Measurements from ENCODE around the gene BCLAF1. TPM values are rescaled to one million over a fixed set of nuclear protein-coding genes. Genes with fewer than 3 reads are reported as not detected.
A peak's percentile ranks its signal among the peaks of the same experiment; 100 is the strongest.

BCLAF1 gene
- total and polyA plus RNA-seq, 9 of the 15 experiments (the other 6 are each of a cell fraction or from before 2014, with no cell fraction given) = 65.4 to 286 (median 165) TPM

- peak; percentile 99 to 100 for TF ChIP-seq SIN3A (IDR thresholded peaks at IDR 0.05; ENCODE audit: borderline replicate concordance in 2 of 2, control insufficient read depth in 1 of 2, low read depth in 2 of 2, low read length in 2 of 2)
- TF ChIP-seq ZFPM2 (CRISPR knock-in tag; IDR thresholded peaks at IDR 0.05) = 0 out of 2 replicates have a peak, but pooled peaks have one; percentile 73
- peak; percentile 82 for TF ChIP-seq TBP (optimal IDR thresholded peaks at IDR 0.05; ENCODE audit: low read depth, low read length)
- TF ChIP-seq ARNT (IDR thresholded peaks at IDR 0.05) = peak; percentile 48 to 51; a peak in 2 of 4 replicates
- peak; percentile 97 for TF ChIP-seq PKNOX1 (IDR thresholded peaks at IDR 0.05)
- TF ChIP-seq FOXA3 (CRISPR knock-in tag; conservative IDR thresholded peaks at IDR 0.05 in 1 of 2, IDR thresholded peaks at IDR 0.05 in 1 of 2) = peak in 1 of 2 experiments; percentile 84; a peak in 2 of 4 replicates
- TF ChIP-seq ETS2 (tag; IDR thresholded peaks at IDR 0.05; ENCODE audit: borderline replicate concordance, poor library complexity, severe bottlenecking) = no peak
- peak; percentile 94 for TF ChIP-seq MYBL2 (IDR thresholded peaks at IDR 0.05; ENCODE audit: low read depth)
- no peak; the same call in 1 of the 2 replicates for TF ChIP-seq MYBL2 (CRISPR knock-in tag; IDR thresholded peaks at IDR 0.05; ENCODE audit: borderline replicate concordance)
- no peak for TF ChIP-seq HSF4 (CRISPR knock-in tag; IDR thresholded peaks at IDR 0.05; ENCODE audit: borderline replicate concordance)
- TF ChIP-seq ZSCAN32 (CRISPR knock-in tag; IDR thresholded peaks at IDR 0.05) = peak; percentile 38; the same call in 1 of the 2 replicates
- TF ChIP-seq GTF2E2 (tag; IDR thresholded peaks at IDR 0.05) = peak; percentile 86
- TF ChIP-seq MXI1 (IDR thresholded peaks at IDR 0.05; ENCODE audit: low read depth, low read length) = peak; percentile 85
- 0 out of 2 replicates have a peak, but pooled peaks have one; percentile 23 for TF ChIP-seq ZNF766 (CRISPR knock-in tag; conservative IDR thresholded peaks at IDR 0.05)
- TF ChIP-seq CGGBP1 (CRISPR knock-in tag; IDR thresholded peaks at IDR 0.05) = 0 out of 2 replicates have a peak, but pooled peaks have one; percentile 10
- peak; percentile 97 for TF ChIP-seq MTA1 (IDR thresholded peaks at IDR 0.05; ENCODE audit: borderline replicate concordance)
- TF ChIP-seq TBL1XR1 (IDR thresholded peaks at IDR 0.05; ENCODE audit: low read length in 2 of 2) = peak in 1 of 2 experiments; percentile 73; a peak in 1 of 4 replicates
- peak; percentile 83 for TF ChIP-seq GABPB1 (CRISPR knock-in tag; IDR thresholded peaks at IDR 0.05)
- TF ChIP-seq ZNF197 (CRISPR knock-in tag; IDR thresholded peaks at IDR 0.05; ENCODE audit: low read depth) = no peak
- TF ChIP-seq ZNF146 (CRISPR knock-in tag; IDR thresholded peaks at IDR 0.05; ENCODE audit: unreplicated experiment) = no peak
- no peak for TF ChIP-seq TCF7 (IDR thresholded peaks at IDR 0.05; ENCODE audit: borderline replicate concordance)
- TF ChIP-seq MBD2 (IDR thresholded peaks at IDR 0.05; ENCODE audit: borderline replicate concordance, low read depth) = peak; percentile 100
- no peak for TF ChIP-seq SRSF7 (optimal IDR thresholded peaks at IDR 0.05; ENCODE audit: low read depth, low read length)
- TF ChIP-seq SPI1 (IDR thresholded peaks at IDR 0.05; ENCODE audit: borderline replicate concordance, low read depth, low read length) = peak; percentile 76
- TF ChIP-seq GATAD2B (IDR thresholded peaks at IDR 0.05; ENCODE audit: borderline replicate concordance) = peak; percentile 100
- no peak for TF ChIP-seq ZNF3 (CRISPR knock-in tag; IDR thresholded peaks at IDR 0.05)
Observed at GRCh38 chr6:136249811-136250685, 39.6 kb downstream of the BCLAF1 start, which contains the start of gene MTFR2 (continued).
